Peyer's patch (tissue), 4 donors: ENCODE measurements around the gene MIEF2.

Source experiments
- CTCF ChIP-seq, 6 experiments: fragments of 450-650 bp in 4 of 6; fragments of 200-600 bp in 2 of 6; sonication (generic) in 1 of 6; IDR thresholded peaks; one replicate each; pipeline ENCODE4 v1.5.1; 2017 to 2019; ENCODE audit warnings: antibody characterized with exemption in 6 of 6, mild to moderate bottlenecking in 3 of 6, moderate library complexity in 1 of 6
- POLR2A ChIP-seq, 2 donors: fragments of 450-650 bp; IDR thresholded peaks; one replicate each; pipeline ENCODE4 v1.5.1; 2017; ENCODE audit warnings: antibody characterized with exemption in 2 of 2, mild to moderate bottlenecking in 2 of 2, moderate library complexity in 2 of 2

GRCh38 chr17:18259621-18260331 lies 686 bp upstream of the MIEF2 start:
- TF ChIP-seq CTCF (IDR thresholded peaks at IDR 0.05) (no peak), POLR2A (IDR thresholded peaks at IDR 0.05) (no peak)
